BLaER1 (cell line): Measurements from ENCODE around the gene CDH22.

Experiments used
- H3K27ac ChIP-seq: shearing (Covaris generic); formaldehyde crosslinking; 2 replicates; pipeline ENCODE4 v1.8.1; 2022
- H3K27me3 ChIP-seq: shearing (Covaris generic); formaldehyde crosslinking; 2 replicates; pipeline ENCODE4 v1.8.1; 2022
- H3K36me3 ChIP-seq: shearing (Covaris generic); formaldehyde crosslinking; 2 replicates; pipeline ENCODE4 v1.8.1; 2022
- H3K4me1 ChIP-seq: shearing (Covaris generic); formaldehyde crosslinking; 2 replicates; pipeline ENCODE4 v1.8.1; 2022
- H3K4me2 ChIP-seq: shearing (Covaris generic); formaldehyde crosslinking; 2 replicates; pipeline ENCODE4 v1.8.1; 2022
- H3K4me3 ChIP-seq: shearing (Covaris generic); formaldehyde crosslinking; 2 replicates; pipeline ENCODE4 v1.8.1; 2022
- H3K9ac ChIP-seq: shearing (Covaris generic); formaldehyde crosslinking; 2 replicates; pipeline ENCODE4 v1.8.1; 2022
- H3K9me3 ChIP-seq: shearing (Covaris generic); formaldehyde crosslinking; 2 replicates; pipeline ENCODE4 v1.8.1; 2022
- H4K20me1 ChIP-seq: shearing (Covaris generic); formaldehyde crosslinking; 2 replicates; pipeline ENCODE4 v1.8.1; 2022
- Cebpa-rat ChIP-seq: shearing (Covaris generic); IDR thresholded peaks from 2 replicates; pipeline ENCODE4 v1.8.1; 2022

Gene CDH22

GRCh38 chr20:46352370-46352938 is 44.2 kb upstream of the CDH22 start:
- Histone ChIP-seq H3K4me3 (no peak overlapping the region), H3K9me3 (no peaks in the 10 kb centered on the region), H3K36me3 (peaks cover 70% of the 10 kb centered on the region), H3K4me2 (no peak overlapping the region), H4K20me1 (peaks cover 49% of the 10 kb centered on the region), H3K4me1 (peaks cover 59% of the 10 kb centered on the region), H3K9ac (no peak overlapping the region), H3K27ac (no peak overlapping the region), H3K27me3 (no peaks in the 10 kb centered on the region)
- no peak for TF ChIP-seq Cebpa-rat

- no peaks in the 10 kb centered on the region for H3K27me3 ChIP-seq
- peaks cover 49% of the 10 kb centered on the region for H3K4me1 ChIP-seq
- no peak for TF ChIP-seq Cebpa-rat
- H3K27ac ChIP-seq: peak overlapping the region; percentile 73
- H4K20me1 ChIP-seq: peaks cover 45% of the 10 kb centered on the region
- H3K36me3 ChIP-seq: peaks cover 78% of the 10 kb centered on the region
- peak overlapping the region; percentile 48; the same call in 1 of the 2 replicates for H3K9ac ChIP-seq
- peak overlapping the region; percentile 73 for H3K4me2 ChIP-seq
- no peak overlapping the region for H3K4me3 ChIP-seq
- no peaks in the 10 kb centered on the region for H3K9me3 ChIP-seq
These were observed 43.2 kb upstream of the CDH22 start for GRCh38 chr20:46351357-46352058.

GRCh38 chr20:46350986-46351267 is 42.6 kb upstream of the CDH22 start:
- Histone ChIP-seq H3K27me3 (no peaks in the 10 kb centered on the region), H3K9me3 (no peaks in the 10 kb centered on the region), H3K4me1 (peaks cover 44% of the 10 kb centered on the region), H3K4me3 (no peak overlapping the region), H4K20me1 (peaks cover 40% of the 10 kb centered on the region), H3K36me3 (peaks cover 77% of the 10 kb centered on the region), H3K4me2 (peak overlapping the region; percentile 73), H3K9ac (peak overlapping the region; percentile 48; the same call in 1 of the 2 replicates), H3K27ac (peak overlapping the region; percentile 73)
- no peak for TF ChIP-seq Cebpa-rat

- TF ChIP-seq Cebpa-rat: no peak
- Histone ChIP-seq H3K36me3 (peaks cover 71% of the 10 kb centered on the region), H3K9me3 (no peaks in the 10 kb centered on the region), H3K4me2 (peak overlapping the region; percentile 73), H3K4me1 (peaks cover 38% of the 10 kb centered on the region), H3K9ac (peak overlapping the region; percentile 48; the same call in 1 of the 2 replicates), H3K27ac (peak overlapping the region; percentile 73), H4K20me1 (peaks cover 40% of the 10 kb centered on the region), H3K27me3 (no peaks in the 10 kb centered on the region), H3K4me3 (no peak overlapping the region)
These were observed 42.1 kb upstream of the CDH22 start for GRCh38 chr20:46350201-46350985.

GRCh38 chr20:46349742-46350056 is 41.4 kb upstream of the CDH22 start:
- Histone ChIP-seq H3K9me3 (no peaks in the 10 kb centered on the region), H3K4me2 (peak overlapping the region; percentile 73), H3K36me3 (peaks cover 64% of the 10 kb centered on the region), H3K27me3 (peaks cover 3% of the 10 kb centered on the region; the same call in 1 of the 2 replicates), H3K4me3 (no peak overlapping the region), H3K4me1 (peaks cover 36% of the 10 kb centered on the region), H3K27ac (peak overlapping the region; percentile 73), H4K20me1 (peaks cover 44% of the 10 kb centered on the region), H3K9ac (0 out of 2 replicates have a peak overlapping the region, but pooled peaks have one; percentile 2)
- no peak for TF ChIP-seq Cebpa-rat

- Histone ChIP-seq H3K9me3 (no peaks in the 10 kb centered on the region), H3K27me3 (peaks cover 8% of the 10 kb centered on the region; the same call in 1 of the 2 replicates), H3K9ac (no peak overlapping the region), H3K4me1 (peaks cover 41% of the 10 kb centered on the region), H4K20me1 (peaks cover 50% of the 10 kb centered on the region), H3K4me2 (peak overlapping the region; percentile 73), H3K4me3 (no peak overlapping the region), H3K36me3 (peaks cover 59% of the 10 kb centered on the region), H3K27ac (no peak overlapping the region)
- no peak for TF ChIP-seq Cebpa-rat
These were observed 40.9 kb upstream of the CDH22 start for GRCh38 chr20:46349035-46349741.

GRCh38 chr20:46347841-46348803 is 39.8 kb upstream of the CDH22 start:
- Histone ChIP-seq H3K4me3 (no peak overlapping the region), H3K9me3 (no peaks in the 10 kb centered on the region), H3K4me1 (peaks cover 52% of the 10 kb centered on the region), H3K9ac (no peak overlapping the region), H3K36me3 (peaks cover 49% of the 10 kb centered on the region), H4K20me1 (peaks cover 58% of the 10 kb centered on the region), H3K27me3 (peaks cover 19% of the 10 kb centered on the region), H3K27ac (no peak overlapping the region), H3K4me2 (no peak overlapping the region)
- no peak for TF ChIP-seq Cebpa-rat

GRCh38 chr20:46346770-46347169 is 38.5 kb upstream of the CDH22 start:
- H3K27me3 ChIP-seq: peaks cover 32% of the 10 kb centered on the region
- H3K4me2 ChIP-seq: no peak overlapping the region
- no peak overlapping the region for H3K27ac ChIP-seq
- H3K4me3 ChIP-seq: no peak overlapping the region
- peaks cover 48% of the 10 kb centered on the region for H3K4me1 ChIP-seq
- TF ChIP-seq Cebpa-rat: no peak
- no peak overlapping the region for H3K9ac ChIP-seq
- peaks cover 64% of the 10 kb centered on the region for H4K20me1 ChIP-seq
- H3K9me3 ChIP-seq: no peaks in the 10 kb centered on the region
- peaks cover 38% of the 10 kb centered on the region for H3K36me3 ChIP-seq
